Retinal pigment epithelial cell (primary cell): Measurements from ENCODE around the gene FAM193A.
"Not testable (repeated sequence)": the region's sequence is repeated elsewhere in the genome, so short reads cannot be mapped to it uniquely, and the experiment has no call there.

Experiments used
- DNase-seq: peaks from one replicate; pipeline ENCODE4 v3.0.0-alpha.2; 2010; ENCODE audit warnings: low read depth
- H3K4me3 ChIP-seq: 2 replicates; pipeline ENCODE4 v1.5.1; 2011; ENCODE audit warnings: mild to moderate bottlenecking, low read length, control low read depth, moderate library complexity
- CTCF ChIP-seq: conservative IDR thresholded peaks from 2 replicates; pipeline ENCODE4 v1.5.1; 2011; ENCODE audit warnings: low read depth, low read length, control low read depth, inconsistent platforms

Gene FAM193A

GRCh38 chr4:2507855-2508254, 28.6 kb upstream of the FAM193A start:
- TF ChIP-seq CTCF: no peak
- no peak overlapping the region for H3K4me3 ChIP-seq
- no peak for DNase-seq

- no peak overlapping the region for H3K4me3 ChIP-seq
- DNase-seq: no peak
- TF ChIP-seq CTCF: no peak
Observed at GRCh38 chr4:2510351-2511259, 25.8 kb upstream of the FAM193A start.

- TF ChIP-seq CTCF: no peak
Observed at GRCh38 chr4:2511645-2512131, 24.8 kb upstream of the FAM193A start.

GRCh38 chr4:2512396-2513135, 23.9 kb upstream of the FAM193A start:
- DNase-seq: no peak
- H3K4me3 ChIP-seq: no peak overlapping the region
- TF ChIP-seq CTCF: no peak

More at GRCh38 chr4:2511645-2512131, 24.8 kb upstream of the FAM193A start:
- no peak for DNase-seq
- no peak overlapping the region for H3K4me3 ChIP-seq

GRCh38 chr4:2514193-2514592, 22.3 kb upstream of the FAM193A start:
- H3K4me3 ChIP-seq, DNase-seq: not testable (repeated sequence)

- DNase-seq, H3K4me3 ChIP-seq: not testable (repeated sequence)
Observed at GRCh38 chr4:2514944-2515343, 21.5 kb upstream of the FAM193A start.

- H3K4me3 ChIP-seq: no peak overlapping the region
- no peak for DNase-seq
- no peak for TF ChIP-seq CTCF
Observed at GRCh38 chr4:2515830-2516550, 20.5 kb upstream of the FAM193A start.
